ENCODE data around the gene HOXA11. TPM values are rescaled to one million over a fixed set of nuclear protein-coding genes. Genes with fewer than 3 reads are reported as not detected.

The HOXA11 gene
- total RNA-seq, 6 donors from 2014 or later = not detected

DNA sequence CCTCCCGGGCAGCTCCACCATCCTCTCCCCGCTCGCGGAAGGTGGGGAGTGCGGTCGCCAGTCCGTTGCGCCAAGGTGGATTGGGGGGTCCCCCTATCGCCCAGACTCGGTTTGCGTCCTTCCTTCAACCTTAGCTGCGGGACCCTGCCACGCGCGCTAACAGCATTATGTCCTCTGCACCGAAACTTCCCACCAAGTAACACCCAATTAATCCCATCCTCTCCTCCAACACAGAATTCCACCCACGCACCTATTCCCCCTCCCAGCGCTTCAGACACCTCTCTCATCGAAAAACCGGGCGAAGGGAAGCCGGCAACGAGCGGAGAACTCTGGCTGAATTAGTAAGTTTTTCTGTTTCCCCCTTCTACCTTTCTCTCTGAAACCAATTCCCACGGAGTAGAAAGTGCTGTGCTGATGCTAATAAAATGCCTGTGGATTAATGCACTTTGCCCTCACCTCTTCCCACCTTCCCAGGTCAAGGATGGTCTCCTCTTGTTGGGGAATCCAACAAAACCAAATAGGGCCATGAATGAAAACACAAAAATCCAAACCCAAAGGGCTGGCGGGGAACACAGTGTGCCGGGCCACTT is 33.6 kb downstream of the HOXA11 start:
- ATAC-seq (ENCODE audit: low FRiP score in 2 of 2) (no peak), DNase-seq (no peak)
- H3K27me3 ChIP-seq = peaks cover 0 to 74% (median 40%) of the 10 kb centered on the region in 4 donors

GRCh38 chr7:27150568-27151340 is 34.3 kb downstream of the HOXA11 start:
- H3K4me1 ChIP-seq = peaks cover 37 to 54% (median 45%) of the 10 kb centered on the region in 4 donors
- DNase-seq = peak; percentile 64 to 95

More for the DNA sequence above, 33.6 kb downstream of the HOXA11 start:
- TF ChIP-seq EP300 (IDR thresholded peaks at IDR 0.05) = no peak
- TF ChIP-seq POLR2AphosphoS5 (IDR thresholded peaks at IDR 0.05) = no peak
- no peak for TF ChIP-seq CTCF (IDR thresholded peaks at IDR 0.05)
- TF ChIP-seq POLR2A (IDR thresholded peaks at IDR 0.05) = no peak
- Histone ChIP-seq H3K9me3 (no peaks in the 10 kb centered on the region), H3K4me1 (peaks cover 44 to 61% (median 52%) of the 10 kb centered on the region in 4 donors), H3K36me3 (no peaks in the 10 kb centered on the region), H3K4me3 (peak overlapping the region; percentile 10 to 74 (median 46)), H3K27ac (peak overlapping the region; percentile 84 to 95 (median 88))
- 11% methylated on average over 19 to 27 of the region's 27 CpGs for WGBS, 2 donors

DNA sequence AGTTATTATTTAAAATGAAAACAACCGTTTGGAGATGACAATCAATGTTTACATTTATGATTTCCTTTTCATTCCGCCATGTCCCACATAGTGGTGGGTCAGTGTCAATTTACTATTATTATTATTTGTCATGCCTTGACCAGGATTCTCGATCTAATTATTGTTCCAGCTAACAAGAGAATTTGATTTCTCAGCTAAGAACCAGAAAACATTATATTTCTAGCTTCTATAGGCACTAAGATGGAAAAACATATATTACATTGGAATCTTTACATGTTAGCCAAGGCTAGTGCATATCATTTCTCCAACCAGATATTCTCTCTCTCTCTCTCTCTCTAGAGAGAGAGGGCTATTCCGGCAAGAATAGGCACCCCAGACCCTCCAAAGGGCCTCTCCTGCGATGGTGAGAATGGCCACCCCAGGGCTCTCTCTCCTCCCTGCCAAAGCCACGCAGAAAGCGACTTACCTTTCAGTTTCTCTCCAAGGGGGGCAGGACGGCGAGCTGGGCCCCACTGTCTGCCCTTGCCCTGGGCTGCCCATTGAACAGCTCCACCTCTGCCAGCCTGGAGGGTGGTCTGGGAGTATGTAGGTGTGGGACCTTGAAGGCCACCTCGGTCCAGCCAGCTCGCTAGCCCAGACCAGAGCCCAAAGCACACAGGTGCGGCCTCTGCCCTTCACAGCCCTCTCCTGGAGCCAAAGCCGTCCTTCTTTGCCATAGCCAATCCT is 35.0 kb downstream of the HOXA11 start:
- TF ChIP-seq EP300 (IDR thresholded peaks at IDR 0.05) = no peak
- no peak for TF ChIP-seq POLR2A (IDR thresholded peaks at IDR 0.05)
- no peak for TF ChIP-seq CTCF (IDR thresholded peaks at IDR 0.05)
- no peak for TF ChIP-seq POLR2AphosphoS5 (IDR thresholded peaks at IDR 0.05)
- ATAC-seq (ENCODE audit: low FRiP score in 2 of 2) (no peak), DNase-seq (no peak)
- H3K4me1 ChIP-seq = peaks cover 31 to 48% (median 39%) of the 10 kb centered on the region in 4 donors
- no peaks in the 10 kb centered on the region for H3K9me3 ChIP-seq
- H3K27ac ChIP-seq = peak overlapping the region; percentile 84 to 95 (median 88)
- H3K27me3 ChIP-seq = peaks cover 0 to 60% (median 33%) of the 10 kb centered on the region in 4 donors
- peak overlapping the region; percentile 16 to 74 (median 46) for H3K4me3 ChIP-seq
- WGBS, 2 donors = 33 to 37% methylated on average over 9 to 13 of the region's 13 CpGs
- no peaks in the 10 kb centered on the region for H3K36me3 ChIP-seq

More at GRCh38 chr7:27150568-27151340, 34.3 kb downstream of the HOXA11 start:
- peak overlapping the region; percentile 84 to 95 (median 88) for H3K27ac ChIP-seq
- TF ChIP-seq POLR2AphosphoS5 (IDR thresholded peaks at IDR 0.05) = peak; percentile 66 to 70
- peak in 2 of 4 donors; percentile 56 to 58 for TF ChIP-seq POLR2A (IDR thresholded peaks at IDR 0.05)
- peak; percentile 85 to 92 (median 88) for TF ChIP-seq CTCF (IDR thresholded peaks at IDR 0.05)
- no peak for TF ChIP-seq EP300 (IDR thresholded peaks at IDR 0.05)
- peak; percentile 64 to 87 for ATAC-seq (ENCODE audit: low FRiP score in 2 of 2)
- peaks cover 0 to 67% (median 37%) of the 10 kb centered on the region in 4 donors for H3K27me3 ChIP-seq
- WGBS, 2 donors = 2 to 3% methylated on average over 42 to 58 of the region's 58 CpGs
- H3K9me3 ChIP-seq = no peaks in the 10 kb centered on the region
- peak overlapping the region; percentile 16 to 74 (median 46) for H3K4me3 ChIP-seq
- H3K36me3 ChIP-seq = no peaks in the 10 kb centered on the region

DNA sequence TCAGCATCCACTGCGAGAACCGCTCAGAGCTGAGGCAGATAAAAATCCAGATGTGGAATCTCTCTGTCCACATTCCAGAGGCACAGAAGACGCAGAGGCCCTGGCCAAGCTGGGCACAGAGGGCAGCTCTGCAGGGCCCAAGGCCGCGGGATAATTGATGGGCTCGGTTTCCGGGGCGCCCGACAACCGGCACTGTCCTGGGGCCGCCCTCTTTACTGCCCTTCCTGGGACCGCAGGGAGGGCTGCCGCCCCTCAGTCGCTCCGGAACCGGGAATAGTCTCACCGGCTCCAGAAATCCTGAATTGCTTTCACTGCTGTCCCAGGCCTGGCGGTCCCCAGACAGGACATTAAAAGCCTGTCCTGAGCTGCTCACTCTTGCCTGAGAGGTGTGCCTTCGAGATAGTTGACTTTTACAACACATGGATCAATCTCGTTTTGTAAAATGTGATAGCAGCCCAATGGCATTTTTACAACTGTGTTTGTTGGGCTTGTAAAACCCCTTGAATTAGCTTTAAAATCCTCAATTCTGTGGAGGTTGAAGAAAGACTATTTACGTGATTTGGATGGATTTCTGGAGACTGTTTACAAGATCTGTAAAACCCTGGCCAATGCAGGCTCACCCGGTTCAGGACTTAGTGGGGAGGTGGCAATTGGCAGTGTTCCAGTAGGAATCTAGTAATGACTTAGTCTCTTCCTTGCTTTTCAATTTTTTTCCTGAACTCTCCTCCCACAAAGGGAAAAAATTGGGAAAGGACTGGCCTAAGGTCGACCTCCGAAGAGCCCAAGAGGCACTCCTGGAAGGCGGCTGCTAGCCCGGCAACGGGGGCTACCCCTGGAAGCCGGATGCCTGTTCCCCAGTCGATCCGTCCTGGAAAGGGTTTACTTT is 36.0 kb downstream of the HOXA11 start:
- no peak for ATAC-seq (ENCODE audit: low FRiP score in 2 of 2)
- Histone ChIP-seq H3K4me3 (peak overlapping the region in 3 of 4 donors; percentile 24 to 74 (median 62)), H3K4me1 (peaks cover 25 to 48% (median 35%) of the 10 kb centered on the region in 4 donors), H3K36me3 (no peaks in the 10 kb centered on the region), H3K27me3 (peaks cover 0 to 53% (median 32%) of the 10 kb centered on the region in 4 donors), H3K27ac (peak overlapping the region; percentile 84 to 95 (median 88)), H3K9me3 (no peaks in the 10 kb centered on the region)
- TF ChIP-seq POLR2AphosphoS5 (IDR thresholded peaks at IDR 0.05) (no peak), EP300 (IDR thresholded peaks at IDR 0.05) (no peak), POLR2A (IDR thresholded peaks at IDR 0.05) (no peak), CTCF (IDR thresholded peaks at IDR 0.05) (no peak)
- 41 to 42% methylated on average over 19 to 30 of the region's 30 CpGs for WGBS, 2 donors
- DNase-seq = peak in 1 of 2 donors; percentile 68
